HepG2 (cell line): ENCODE measurements around the gene NEURL2. TPM values are rescaled to one million over a fixed set of nuclear protein-coding genes. Genes with fewer than 3 reads are reported as not detected.

Source experiments
- ARID2 ChIP-seq: sonication (generic); formaldehyde crosslinking; IDR thresholded peaks from 2 replicates; pipeline ENCODE4 v1.8.1; 2022; ENCODE audit warnings: mild to moderate bottlenecking, missing genetic modification reagents, borderline replicate concordance
- EEA1 ChIP-seq: sonication (generic); formaldehyde crosslinking; IDR thresholded peaks from 2 replicates; pipeline ENCODE4 v1.5.1; 2020; ENCODE audit warnings: mild to moderate bottlenecking, missing genetic modification reagents, borderline replicate concordance
- ERF ChIP-seq: IDR thresholded peaks from 2 replicates; pipeline ENCODE4 v1.6.1; 2018; ENCODE audit warnings: missing biosample characterization, missing genetic modification reagents
- KMT2A ChIP-seq: sonication (generic); formaldehyde crosslinking; IDR thresholded peaks from 2 replicates; pipeline ENCODE4 v1.4.0; 2020; ENCODE audit warnings: missing genetic modification reagents
- NFE2L2 ChIP-seq: fragments of 150-350 bp; IDR thresholded peaks from 2 replicates; pipeline ENCODE4 v1.6.1; 2014; ENCODE audit warnings: low read length
- SOX6 ChIP-seq, 2 experiments: fragments of 450-650 bp in 1 of 2; sonication (generic) in 1 of 2; formaldehyde crosslinking in 1 of 2; IDR thresholded peaks; 2 replicates each; pipeline versions ENCODE4 v1.4.0 to v1.6.1; 2017 to 2020; ENCODE audit warnings: antibody characterized with exemption in 1 of 2, mild to moderate bottlenecking in 1 of 2, missing genetic modification reagents in 1 of 2
- THYN1 ChIP-seq: sonication (generic); formaldehyde crosslinking; IDR thresholded peaks from 2 replicates; pipeline ENCODE4 v1.8.1; 2023; ENCODE audit warnings: low read depth, mild to moderate bottlenecking, moderate library complexity, missing genetic modification reagents, borderline replicate concordance
- ZBTB3 ChIP-seq: sonication (generic); formaldehyde crosslinking; IDR thresholded peaks from 2 replicates; pipeline ENCODE4 v1.4.0; 2020; ENCODE audit warnings: low read depth, mild to moderate bottlenecking, moderate library complexity, missing genetic modification reagents, borderline replicate concordance
- ZNF101 ChIP-seq: sonication (generic); formaldehyde crosslinking; IDR thresholded peaks from 2 replicates; pipeline ENCODE4 v1.4.0; 2020; ENCODE audit warnings: mild to moderate bottlenecking, low read depth, missing genetic modification reagents, borderline replicate concordance
- ZNF234 ChIP-seq: sonication (generic); formaldehyde crosslinking; conservative IDR thresholded peaks from 2 replicates; pipeline ENCODE4 v1.5.1; 2020; ENCODE audit warnings: mild to moderate bottlenecking, missing genetic modification reagents
- ZNF33A ChIP-seq: sonication (generic); formaldehyde crosslinking; IDR thresholded peaks from 2 replicates; pipeline ENCODE4 v1.5.1; 2020; ENCODE audit warnings: missing genetic modification reagents, mild to moderate bottlenecking, moderate library complexity, borderline replicate concordance
- ZNF510 ChIP-seq: sonication (generic); formaldehyde crosslinking; IDR thresholded peaks from 2 replicates; pipeline ENCODE4 v1.4.0; 2020; ENCODE audit warnings: low read depth, mild to moderate bottlenecking, missing genetic modification reagents
- ZNF768 ChIP-seq: sonication (generic); formaldehyde crosslinking; IDR thresholded peaks from 2 replicates; pipeline ENCODE4 v1.4.0; 2020; ENCODE audit warnings: missing genetic modification reagents
- ZNF782 ChIP-seq: sonication (generic); formaldehyde crosslinking; IDR thresholded peaks from 2 replicates; pipeline ENCODE4 v1.4.0; 2020; ENCODE audit warnings: missing genetic modification reagents, mild to moderate bottlenecking, borderline replicate concordance
- ZSCAN30 ChIP-seq: sonication (generic); formaldehyde crosslinking; IDR thresholded peaks from 2 replicates; pipeline ENCODE4 v1.5.0; 2020; ENCODE audit warnings: mild to moderate bottlenecking, missing genetic modification reagents
- polyA plus RNA-seq, 8 experiments: library from polyadenylated mRNA; depleted of rRNA in 3 of 8; stranded (reverse) in 7 of 8; unstranded in 1 of 8; fragments of >200 nt; fragmentation: Illumina TruSeq in 4 of 8; extraction: Trizol in 4 of 8; gene quantifications; 2 replicates each; pipeline versions ENCODE4 v1.2.1 to v1.2.3, GENCODE V29; 2011 to 2016; ENCODE audit warnings: low read depth in 4 of 8, missing spikeins in 1 of 8, mixed read lengths in 1 of 8; ENCODE audit not compliant: insufficient read depth in 1 of 8
- total RNA-seq, 5 experiments: library from RNA; depleted of rRNA; stranded (reverse); fragments of >200 nt; fragmentation: Illumina TruSeq; extraction: Trizol; gene quantifications; 2 replicates each; pipeline ENCODE4 v1.2.3, GENCODE V29; 2016; ENCODE audit warnings: low read depth in 1 of 5
- TF ChIP-seq, protein P1 (sequence below): sonication (generic); formaldehyde crosslinking; IDR thresholded peaks from 2 replicates; pipeline ENCODE4 v1.8.0; 2022; ENCODE audit warnings: mild to moderate bottlenecking, missing genetic modification reagents, moderate library complexity
- TF ChIP-seq, protein P2 (sequence below): sonication (generic); formaldehyde crosslinking; IDR thresholded peaks from 2 replicates; pipeline ENCODE4 v1.9.0; 2021; ENCODE audit warnings: missing genetic modification reagents, borderline replicate concordance
- TF ChIP-seq, protein P3 (sequence below): sonication (generic); formaldehyde crosslinking; conservative IDR thresholded peaks from 2 replicates; pipeline ENCODE4 v1.8.0; 2022; ENCODE audit warnings: low read depth, missing genetic modification reagents
- TF ChIP-seq, protein P4 (sequence below): sonication (generic); formaldehyde crosslinking; IDR thresholded peaks from 2 replicates; pipeline ENCODE4 v1.4.0; 2020; ENCODE audit warnings: mild to moderate bottlenecking, low read depth, missing genetic modification reagents
- TF ChIP-seq, protein P5 (sequence below): sonication (generic); formaldehyde crosslinking; IDR thresholded peaks from 2 replicates; pipeline ENCODE4 v1.4.0; 2020; ENCODE audit warnings: missing genetic modification reagents
- TF ChIP-seq, protein P6 (sequence below): sonication (generic); formaldehyde crosslinking; IDR thresholded peaks from 2 replicates; pipeline ENCODE4 v1.5.0; 2020; ENCODE audit warnings: missing genetic modification reagents

The NEURL2 gene
- total and polyA plus RNA-seq, 2 of the 13 experiments (the other 11 are each of a cell fraction or from before 2014, with no cell fraction given) = 7.2 to 9.7 TPM

DNA sequence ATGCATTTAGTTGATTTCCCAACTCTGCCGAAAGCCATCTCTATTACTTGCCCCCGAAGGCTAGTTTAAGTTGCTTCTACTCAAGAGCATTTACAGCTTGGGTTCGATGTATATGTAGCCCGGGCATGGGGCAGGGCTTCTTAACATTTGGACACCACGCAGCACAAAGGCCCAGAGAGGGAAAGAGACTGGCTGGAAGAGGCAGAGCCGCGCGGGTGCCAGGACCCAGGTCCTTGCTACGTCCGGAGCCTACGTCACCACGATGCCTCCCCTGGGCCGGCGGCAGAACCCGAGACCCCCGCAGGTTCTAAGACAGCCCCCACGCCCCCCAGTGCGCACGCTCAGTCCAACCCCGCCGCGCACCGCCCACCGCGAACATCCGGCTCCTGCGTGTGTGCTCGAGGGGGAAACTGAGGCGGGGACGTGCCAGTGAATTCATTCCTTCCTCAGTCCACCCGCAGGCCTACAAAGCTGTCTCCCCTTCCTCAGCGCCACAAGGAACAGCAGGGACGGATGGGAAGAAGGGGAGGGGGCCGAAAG lies 43.1 kb upstream of the NEURL2 start (continued):
- TF ChIP-seq THYN1 = peak; percentile 96; the same call in 1 of the 2 replicates
- peak; percentile 79; the same call in 1 of the 2 replicates for TF ChIP-seq ZNF101 (CRISPR knock-in tag)
- no peak for TF ChIP-seq EEA1 (CRISPR knock-in tag)
- TF ChIP-seq ZNF33A (CRISPR knock-in tag) = peak; percentile 98
- TF ChIP-seq ZNF782 (CRISPR knock-in tag) = no peak
- TF ChIP-seq, protein P1, sequence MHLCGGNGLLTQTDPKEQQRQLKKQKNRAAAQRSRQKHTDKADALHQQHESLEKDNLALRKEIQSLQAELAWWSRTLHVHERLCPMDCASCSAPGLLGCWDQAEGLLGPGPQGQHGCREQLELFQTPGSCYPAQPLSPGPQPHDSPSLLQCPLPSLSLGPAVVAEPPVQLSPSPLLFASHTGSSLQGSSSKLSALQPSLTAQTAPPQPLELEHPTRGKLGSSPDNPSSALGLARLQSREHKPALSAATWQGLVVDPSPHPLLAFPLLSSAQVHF = peak; percentile 94; the same call in 1 of the 2 replicates
- TF ChIP-seq ZSCAN30 (CRISPR knock-in tag) = no peak; the same call in 1 of the 2 replicates
- no peak for TF ChIP-seq SOX6 (IDR thresholded peaks at IDR 0.05)
- TF ChIP-seq SOX6 (CRISPR knock-in tag; IDR thresholded peaks at IDR 0.05) = peak; percentile 66; the same call in 1 of the 2 replicates
- TF ChIP-seq ZNF510 (CRISPR knock-in tag) = peak; percentile 85; the same call in 1 of the 2 replicates
- TF ChIP-seq ERF (CRISPR knock-in tag) = no peak
- TF ChIP-seq, protein P2, sequence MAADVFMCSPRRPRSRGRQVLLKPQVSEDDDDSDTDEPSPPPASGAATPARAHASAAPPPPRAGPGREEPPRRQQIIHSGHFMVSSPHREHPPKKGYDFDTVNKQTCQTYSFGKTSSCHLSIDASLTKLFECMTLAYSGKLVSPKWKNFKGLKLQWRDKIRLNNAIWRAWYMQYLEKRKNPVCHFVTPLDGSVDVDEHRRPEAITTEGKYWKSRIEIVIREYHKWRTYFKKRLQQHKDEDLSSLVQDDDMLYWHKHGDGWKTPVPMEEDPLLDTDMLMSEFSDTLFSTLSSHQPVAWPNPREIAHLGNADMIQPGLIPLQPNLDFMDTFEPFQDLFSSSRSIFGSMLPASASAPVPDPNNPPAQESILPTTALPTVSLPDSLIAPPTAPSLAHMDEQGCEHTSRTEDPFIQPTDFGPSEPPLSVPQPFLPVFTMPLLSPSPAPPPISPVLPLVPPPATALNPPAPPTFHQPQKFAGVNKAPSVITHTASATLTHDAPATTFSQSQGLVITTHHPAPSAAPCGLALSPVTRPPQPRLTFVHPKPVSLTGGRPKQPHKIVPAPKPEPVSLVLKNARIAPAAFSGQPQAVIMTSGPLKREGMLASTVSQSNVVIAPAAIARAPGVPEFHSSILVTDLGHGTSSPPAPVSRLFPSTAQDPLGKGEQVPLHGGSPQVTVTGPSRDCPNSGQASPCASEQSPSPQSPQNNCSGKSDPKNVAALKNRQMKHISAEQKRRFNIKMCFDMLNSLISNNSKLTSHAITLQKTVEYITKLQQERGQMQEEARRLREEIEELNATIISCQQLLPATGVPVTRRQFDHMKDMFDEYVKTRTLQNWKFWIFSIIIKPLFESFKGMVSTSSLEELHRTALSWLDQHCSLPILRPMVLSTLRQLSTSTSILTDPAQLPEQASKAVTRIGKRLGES (CRISPR knock-in tag) = peak; percentile 67; the same call in 1 of the 2 replicates
- TF ChIP-seq, protein P3, sequence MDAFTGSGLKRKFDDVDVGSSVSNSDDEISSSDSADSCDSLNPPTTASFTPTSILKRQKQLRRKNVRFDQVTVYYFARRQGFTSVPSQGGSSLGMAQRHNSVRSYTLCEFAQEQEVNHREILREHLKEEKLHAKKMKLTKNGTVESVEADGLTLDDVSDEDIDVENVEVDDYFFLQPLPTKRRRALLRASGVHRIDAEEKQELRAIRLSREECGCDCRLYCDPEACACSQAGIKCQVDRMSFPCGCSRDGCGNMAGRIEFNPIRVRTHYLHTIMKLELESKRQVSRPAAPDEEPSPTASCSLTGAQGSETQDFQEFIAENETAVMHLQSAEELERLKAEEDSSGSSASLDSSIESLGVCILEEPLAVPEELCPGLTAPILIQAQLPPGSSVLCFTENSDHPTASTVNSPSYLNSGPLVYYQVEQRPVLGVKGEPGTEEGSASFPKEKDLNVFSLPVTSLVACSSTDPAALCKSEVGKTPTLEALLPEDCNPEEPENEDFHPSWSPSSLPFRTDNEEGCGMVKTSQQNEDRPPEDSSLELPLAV (CRISPR knock-in tag) = no peak
- peak; percentile 98 for TF ChIP-seq ZNF768
- no peak for TF ChIP-seq KMT2A (CRISPR knock-in tag)
- TF ChIP-seq, protein P4, sequence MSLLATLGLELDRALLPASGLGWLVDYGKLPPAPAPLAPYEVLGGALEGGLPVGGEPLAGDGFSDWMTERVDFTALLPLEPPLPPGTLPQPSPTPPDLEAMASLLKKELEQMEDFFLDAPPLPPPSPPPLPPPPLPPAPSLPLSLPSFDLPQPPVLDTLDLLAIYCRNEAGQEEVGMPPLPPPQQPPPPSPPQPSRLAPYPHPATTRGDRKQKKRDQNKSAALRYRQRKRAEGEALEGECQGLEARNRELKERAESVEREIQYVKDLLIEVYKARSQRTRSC (CRISPR knock-in tag) = no peak
- TF ChIP-seq, protein P5, sequence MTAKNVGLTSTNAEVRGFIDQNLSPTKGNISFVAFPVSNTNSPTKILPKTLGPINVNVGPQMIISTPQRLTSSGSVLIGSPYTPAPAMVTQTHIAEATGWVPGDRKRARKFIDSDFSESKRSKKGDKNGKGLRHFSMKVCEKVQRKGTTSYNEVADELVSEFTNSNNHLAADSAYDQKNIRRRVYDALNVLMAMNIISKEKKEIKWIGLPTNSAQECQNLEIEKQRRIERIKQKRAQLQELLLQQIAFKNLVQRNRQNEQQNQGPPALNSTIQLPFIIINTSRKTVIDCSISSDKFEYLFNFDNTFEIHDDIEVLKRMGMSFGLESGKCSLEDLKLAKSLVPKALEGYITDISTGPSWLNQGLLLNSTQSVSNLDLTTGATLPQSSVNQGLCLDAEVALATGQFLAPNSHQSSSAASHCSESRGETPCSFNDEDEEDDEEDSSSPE (CRISPR knock-in tag) = no peak; the same call in 1 of the 2 replicates
- TF ChIP-seq, protein P6, sequence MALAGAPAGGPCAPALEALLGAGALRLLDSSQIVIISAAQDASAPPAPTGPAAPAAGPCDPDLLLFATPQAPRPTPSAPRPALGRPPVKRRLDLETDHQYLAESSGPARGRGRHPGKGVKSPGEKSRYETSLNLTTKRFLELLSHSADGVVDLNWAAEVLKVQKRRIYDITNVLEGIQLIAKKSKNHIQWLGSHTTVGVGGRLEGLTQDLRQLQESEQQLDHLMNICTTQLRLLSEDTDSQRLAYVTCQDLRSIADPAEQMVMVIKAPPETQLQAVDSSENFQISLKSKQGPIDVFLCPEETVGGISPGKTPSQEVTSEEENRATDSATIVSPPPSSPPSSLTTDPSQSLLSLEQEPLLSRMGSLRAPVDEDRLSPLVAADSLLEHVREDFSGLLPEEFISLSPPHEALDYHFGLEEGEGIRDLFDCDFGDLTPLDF (CRISPR knock-in tag) = no peak
- no peak; the same call in 1 of the 2 replicates for TF ChIP-seq ARID2
- TF ChIP-seq ZNF234 (CRISPR knock-in tag) = no peak
- no peak; the same call in 1 of the 2 replicates for TF ChIP-seq ZBTB3 (CRISPR knock-in tag)
- no peak for TF ChIP-seq NFE2L2
